ENCODE results near the gene AKNA. TPM values are rescaled to one million over a fixed set of nuclear protein-coding genes. Genes with fewer than 3 reads are reported as not detected.

AKNA gene
- total RNA-seq, 1 donor from 2014 or later = 14.0 TPM

- Mint-ChIP-seq H3K27me3 (no peaks in the 10 kb centered on the region), H3K27ac (peak overlapping the region; percentile 88), H3K4me3 (peak overlapping the region; percentile 93), H3K9me3 (no peaks in the 10 kb centered on the region), H3K4me1 (ENCODE audit: unreplicated experiment) (peaks cover 37% of the 10 kb centered on the region), H3K36me3 (no peaks in the 10 kb centered on the region)
- TF ChIP-seq CTCF (conservative IDR thresholded peaks at IDR 0.05) = no peak
- no peak for DNase-seq (ENCODE audit: extremely low spot score, unreplicated experiment)
Observed at GRCh38 chr9:114397219-114397847, 9.6 kb upstream of the AKNA start.

GRCh38 chr9:114396558-114397218, 8.9 kb upstream of the AKNA start:
- TF ChIP-seq CTCF (conservative IDR thresholded peaks at IDR 0.05) = no peak
- Mint-ChIP-seq H3K4me3 (peak overlapping the region; percentile 93), H3K27ac (peak overlapping the region; percentile 88), H3K27me3 (no peaks in the 10 kb centered on the region), H3K36me3 (no peaks in the 10 kb centered on the region), H3K4me1 (ENCODE audit: unreplicated experiment) (peaks cover 35% of the 10 kb centered on the region), H3K9me3 (no peaks in the 10 kb centered on the region)
- DNase-seq (ENCODE audit: extremely low spot score, unreplicated experiment) = no peak

GRCh38 chr9:114395768-114396167, 8.0 kb upstream of the AKNA start:
- no peaks in the 10 kb centered on the region for H3K9me3 Mint-ChIP-seq
- no peaks in the 10 kb centered on the region for H3K27me3 Mint-ChIP-seq
- TF ChIP-seq CTCF (conservative IDR thresholded peaks at IDR 0.05) = no peak
- no peaks in the 10 kb centered on the region for H3K36me3 Mint-ChIP-seq
- DNase-seq (ENCODE audit: extremely low spot score, unreplicated experiment) = no peak
- no peak overlapping the region for H3K4me3 Mint-ChIP-seq
- no peak overlapping the region for H3K27ac Mint-ChIP-seq
- peaks cover 30% of the 10 kb centered on the region for H3K4me1 Mint-ChIP-seq (ENCODE audit: unreplicated experiment)

GRCh38 chr9:114395334-114395617, 7.5 kb upstream of the AKNA start:
- DNase-seq (ENCODE audit: extremely low spot score, unreplicated experiment) = no peak
- Mint-ChIP-seq H3K9me3 (no peaks in the 10 kb centered on the region), H3K36me3 (no peaks in the 10 kb centered on the region), H3K27ac (peak overlapping the region; percentile 29), H3K4me1 (ENCODE audit: unreplicated experiment) (peaks cover 35% of the 10 kb centered on the region), H3K4me3 (peak overlapping the region; percentile 65), H3K27me3 (no peaks in the 10 kb centered on the region)
- no peak for TF ChIP-seq CTCF (conservative IDR thresholded peaks at IDR 0.05)

GRCh38 chr9:114394523-114395333, 6.9 kb upstream of the AKNA start:
- Mint-ChIP-seq H3K4me1 (ENCODE audit: unreplicated experiment) (peaks cover 38% of the 10 kb centered on the region), H3K27ac (peak overlapping the region; percentile 29), H3K9me3 (no peaks in the 10 kb centered on the region), H3K27me3 (no peaks in the 10 kb centered on the region), H3K4me3 (peak overlapping the region; percentile 65), H3K36me3 (no peaks in the 10 kb centered on the region)
- no peak for TF ChIP-seq CTCF (conservative IDR thresholded peaks at IDR 0.05)
- no peak for DNase-seq (ENCODE audit: extremely low spot score, unreplicated experiment)

Measured in type B pancreatic cell (in vitro differentiated cells).